Neural cell (in vitro differentiated cells): ENCODE results near the gene COL5A1. TPM values are rescaled to one million over a fixed set of nuclear protein-coding genes. Genes with fewer than 3 reads are reported as not detected.

Source experiments
- H2AFZ ChIP-seq: fragments of 200-600, 300-800 bp; sonication (generic), shearing (Covaris generic); 2 replicates; pipeline ENCODE4 v1.6.0; 2014; ENCODE audit warnings: low read depth, mild to moderate bottlenecking, antibody characterized with exemption, low read length, moderate library complexity
- H3F3A ChIP-seq: fragments of 200-600 bp; shearing (Covaris generic); 2 replicates; pipeline ENCODE4 v1.6.1; 2016; ENCODE audit warnings: mild to moderate bottlenecking, moderate library complexity, mixed read lengths, antibody characterized with exemption, low read length; ENCODE audit not compliant: insufficient read depth, poor library complexity, severe bottlenecking
- H3K27ac ChIP-seq: fragments of 200-600, 300-800 bp; sonication (generic), shearing (Covaris generic); 2 replicates; pipeline ENCODE4 v1.5.1; 2014; ENCODE audit warnings: mild to moderate bottlenecking, low read length, moderate library complexity
- H3K27me3 ChIP-seq: fragments of 300-800, 200-600 bp; sonication (generic), shearing (Covaris generic); 2 replicates; pipeline ENCODE4 v1.6.0; 2014; ENCODE audit warnings: mild to moderate bottlenecking, low read depth, low read length, moderate library complexity; ENCODE audit not compliant: insufficient read depth
- H3K36me3 ChIP-seq: fragments of 300-800, 200-600 bp; sonication (generic), shearing (Covaris generic); 2 replicates; pipeline ENCODE4 v1.5.1; 2014; ENCODE audit warnings: mild to moderate bottlenecking, antibody characterized with exemption, low read length, moderate library complexity; ENCODE audit not compliant: insufficient read depth
- H3K4me2 ChIP-seq: fragments of 300-800, 200-600 bp; sonication (generic), shearing (Covaris generic); 2 replicates; pipeline ENCODE4 v1.6.0; 2014; ENCODE audit warnings: mild to moderate bottlenecking, low read length
- H3K4me3 ChIP-seq: fragments of 300-800, 200-600 bp; sonication (generic), shearing (Covaris generic); 2 replicates; pipeline ENCODE4 v1.5.1; 2014; ENCODE audit warnings: mild to moderate bottlenecking, low read length, moderate library complexity
- H3K79me2 ChIP-seq: fragments of 200-600 bp; shearing (Covaris generic); replicated peaks from 2 replicates; pipeline ENCODE4 v1.6.0; 2014; ENCODE audit warnings: mild to moderate bottlenecking, low read length, moderate library complexity; ENCODE audit not compliant: insufficient read depth
- H3K9ac ChIP-seq: fragments of 300-800, 200-600 bp; sonication (generic), shearing (Covaris generic); 2 replicates; pipeline ENCODE4 v1.6.1; 2016; ENCODE audit warnings: mild to moderate bottlenecking, low read length, mixed read lengths
- H3K9me2 ChIP-seq: fragments of 200-600 bp; shearing (Covaris generic); 2 replicates; pipeline ENCODE4 v1.6.1; 2016; ENCODE audit warnings: mild to moderate bottlenecking, low read length, mixed read lengths; ENCODE audit not compliant: insufficient read depth
- H3K9me3 ChIP-seq: fragments of 200-600, 300-800 bp; sonication (generic), shearing (Covaris generic); 2 replicates; pipeline ENCODE4 v1.6.1; 2016; ENCODE audit warnings: mild to moderate bottlenecking, mixed run types, low read length, moderate library complexity, mixed read lengths
- H4K20me1 ChIP-seq: fragments of 200-600 bp; shearing (Covaris generic); 2 replicates; pipeline ENCODE4 v1.6.1; 2016; ENCODE audit warnings: mild to moderate bottlenecking, mixed run types; ENCODE audit not compliant: insufficient read depth
- CTCF ChIP-seq: fragments of 450-650 bp; IDR thresholded peaks from 2 replicates; pipeline ENCODE4 v1.5.1; 2014; ENCODE audit warnings: antibody characterized with exemption, mild to moderate bottlenecking, moderate library complexity; ENCODE audit not compliant: poor library complexity, severe bottlenecking
- EP300 ChIP-seq: fragments of 450-650 bp; conservative IDR thresholded peaks from 2 replicates; pipeline ENCODE4 v1.6.1; 2014; ENCODE audit warnings: antibody characterized with exemption, mild to moderate bottlenecking, moderate library complexity; ENCODE audit not compliant: poor library complexity, severe bottlenecking
- EZH2 ChIP-seq: fragments of 200-600, 300-800 bp; shearing (Covaris generic), sonication (generic); IDR thresholded peaks from 2 replicates; pipeline ENCODE4 v1.6.1; 2014; ENCODE audit warnings: antibody characterized with exemption, low read length, borderline replicate concordance, mild to moderate bottlenecking; ENCODE audit not compliant: insufficient read depth, poor library complexity, severe bottlenecking
- MXI1 ChIP-seq: fragments of 450-650 bp; conservative IDR thresholded peaks from 2 replicates; pipeline ENCODE4 v1.6.1; 2014; ENCODE audit warnings: antibody characterized with exemption, mild to moderate bottlenecking; ENCODE audit not compliant: poor library complexity, severe bottlenecking
- POLR2AphosphoS5 ChIP-seq: IDR thresholded peaks from 2 replicates; pipeline ENCODE4 v1.6.1; 2012
- RAD21 ChIP-seq: fragments of 450-650 bp; conservative IDR thresholded peaks from 2 replicates; pipeline ENCODE4 v1.6.1; 2014; ENCODE audit warnings: antibody characterized with exemption, mild to moderate bottlenecking, moderate library complexity
- REST ChIP-seq: IDR thresholded peaks from 2 replicates; pipeline ENCODE4 v1.6.1; 2012; ENCODE audit warnings: borderline replicate concordance
- SMC3 ChIP-seq: fragments of 450-650 bp; conservative IDR thresholded peaks from 2 replicates; pipeline ENCODE4 v1.6.1; 2014; ENCODE audit warnings: antibody characterized with exemption, mild to moderate bottlenecking, moderate library complexity; ENCODE audit not compliant: poor library complexity
- TAF1 ChIP-seq: IDR thresholded peaks from 2 replicates; pipeline ENCODE4 v1.6.1; 2012; ENCODE audit warnings: low read depth
- polyA plus RNA-seq: library from polyadenylated mRNA; depleted of rRNA; stranded (reverse); fragments of >200 nt; gene quantifications from 2 replicates; pipeline ENCODE4 v1.2.3, GENCODE V29; 2014

COL5A1 gene
- polyA plus RNA-seq, 1 donor from 2014 or later = not detected

GRCh38 chr9:134846699-134847098 lies 205.1 kb downstream of the COL5A1 start:
- H3K9me3 ChIP-seq = no peaks in the 10 kb centered on the region
- no peaks in the 10 kb centered on the region for H3F3A ChIP-seq
- no peaks in the 10 kb centered on the region for H3K36me3 ChIP-seq
- TF ChIP-seq CTCF = no peak
- TF ChIP-seq RAD21 = no peak
- TF ChIP-seq POLR2AphosphoS5 = no peak
- no peak for TF ChIP-seq MXI1
- no peak for TF ChIP-seq TAF1
- no peak for TF ChIP-seq EZH2
- TF ChIP-seq SMC3 = no peak
- no peak for TF ChIP-seq EP300
- TF ChIP-seq REST = no peak
- no peak overlapping the region for H3K4me2 ChIP-seq
- no peaks in the 10 kb centered on the region for H3K79me2 ChIP-seq
- H3K4me3 ChIP-seq = no peak overlapping the region
- no peak overlapping the region for H3K9ac ChIP-seq
- H3K27ac ChIP-seq = no peak overlapping the region
- no peaks in the 10 kb centered on the region for H4K20me1 ChIP-seq
- no peak overlapping the region for H2AFZ ChIP-seq
- no peaks in the 10 kb centered on the region for H3K9me2 ChIP-seq
- H3K27me3 ChIP-seq = no peaks in the 10 kb centered on the region

- Histone ChIP-seq H3K4me2 (no peak overlapping the region), H3K9me3 (no peaks in the 10 kb centered on the region), H3K79me2 (no peaks in the 10 kb centered on the region), H3K27ac (no peak overlapping the region), H3K36me3 (no peaks in the 10 kb centered on the region), H3K9ac (no peak overlapping the region), H3K27me3 (no peaks in the 10 kb centered on the region), H4K20me1 (no peaks in the 10 kb centered on the region), H2AFZ (no peak overlapping the region), H3K9me2 (no peaks in the 10 kb centered on the region), H3K4me3 (no peak overlapping the region), H3F3A (no peaks in the 10 kb centered on the region)
- no peak for TF ChIP-seq POLR2AphosphoS5
These were observed 205.5 kb downstream of the COL5A1 start for GRCh38 chr9:134847138-134847537.

- Histone ChIP-seq H3K4me3 (no peak overlapping the region), H3K9me3 (no peaks in the 10 kb centered on the region), H2AFZ (no peak overlapping the region), H3K27me3 (no peaks in the 10 kb centered on the region), H3K4me2 (no peak overlapping the region), H3K9ac (no peak overlapping the region), H3K9me2 (no peaks in the 10 kb centered on the region), H3K27ac (no peak overlapping the region), H3K36me3 (no peaks in the 10 kb centered on the region), H3K79me2 (no peaks in the 10 kb centered on the region), H4K20me1 (no peaks in the 10 kb centered on the region), H3F3A (no peaks in the 10 kb centered on the region)
- no peak for TF ChIP-seq TAF1
- no peak for TF ChIP-seq EZH2
- no peak for TF ChIP-seq REST
- TF ChIP-seq SMC3 = no peak
- no peak for TF ChIP-seq RAD21
- TF ChIP-seq POLR2AphosphoS5 = no peak
- TF ChIP-seq EP300 = no peak
- no peak for TF ChIP-seq CTCF
- no peak for TF ChIP-seq MXI1
These were observed 206.3 kb downstream of the COL5A1 start for GRCh38 chr9:134847752-134848432.
